ENCODE results near the gene APCDD1. TPM values are rescaled to one million over a fixed set of nuclear protein-coding genes. Genes with fewer than 3 reads are reported as not detected.
A peak's percentile ranks its signal among the peaks of the same experiment; 100 is the strongest.

Gene APCDD1
- total and polyA plus RNA-seq, 2 of the 8 experiments (the other 6 are each of a cell fraction or from before 2014, with no cell fraction given), result 2.6 to 3.6 TPM

DNA sequence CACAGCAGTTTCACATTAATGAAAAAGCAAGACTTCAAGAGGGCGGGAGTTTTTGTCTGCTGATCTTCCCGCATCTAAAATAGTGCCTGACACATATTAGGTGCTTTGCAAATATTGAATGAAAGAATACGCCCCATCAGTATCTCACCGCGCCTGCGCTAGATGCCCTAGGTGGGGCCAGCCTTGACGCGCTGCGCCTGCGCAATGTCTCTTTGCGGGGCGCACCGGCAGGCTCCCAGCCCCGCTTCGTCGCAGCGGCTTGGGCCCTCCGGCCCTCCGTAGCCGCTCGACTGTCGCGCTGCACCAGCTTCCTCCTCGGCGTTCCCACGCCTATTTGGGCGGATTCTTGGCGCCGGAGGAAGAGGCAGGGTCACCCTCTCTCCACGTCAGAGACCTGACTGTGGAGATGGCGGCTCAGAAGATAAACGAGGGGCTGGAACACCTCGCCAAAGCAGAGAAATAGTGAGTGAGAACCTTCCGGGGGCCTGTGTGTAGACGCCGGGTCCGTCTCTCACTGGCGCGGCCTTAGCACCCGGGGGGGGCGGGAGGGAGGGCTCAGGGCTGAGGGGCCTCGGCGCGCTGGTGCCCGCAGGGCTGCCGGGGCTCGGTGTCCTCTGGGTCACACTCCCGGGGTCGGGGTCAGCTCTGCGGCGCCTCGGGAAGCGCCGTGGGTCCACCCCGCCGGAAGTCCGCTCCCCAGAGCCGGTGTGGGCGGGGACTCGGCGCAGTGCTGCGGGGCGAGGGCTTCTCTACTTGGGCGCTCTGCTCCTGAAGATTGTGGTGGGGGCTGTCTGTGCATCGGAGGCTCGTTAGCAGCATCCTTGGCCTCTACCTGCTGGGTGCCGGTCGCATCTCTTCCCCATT is 71.5 kb downstream of the APCDD1 start, which contains the start of gene NAPG:
Gene NAPG (plus strand): TSS at position 331 of the 864 bp plus-strand sequence. CDS start 76 bp downstream, at position 407.
- Histone ChIP-seq H3K27ac (ENCODE audit: low read depth, low read length) (no peak within 1 kb of the TSS), H4K20me1 (replicated peaks in 1 of 2; ENCODE audit: control insufficient read depth in 1 of 2, insufficient read depth in 2 of 2, low read length in 2 of 2) (peaks cover 0 to 6% of the 10 kb centered on the region in 2 experiments), H2AFZ (ENCODE audit: low read length) (peak within 1 kb of the TSS; percentile 93; the same call in 1 of the 2 replicates), H3K36me3 (ENCODE audit: control insufficient read depth in 2 of 4, insufficient read depth in 4 of 4, low read length in 3 of 4) (no peaks in the 10 kb centered on the region), H2BK5ac (ENCODE audit: low read depth, low read length) (peak within 1 kb of the TSS; percentile 24), H2BK120ac (replicated peaks; ENCODE audit: low read depth, low read length) (no peak within 1 kb of the TSS), H3K9ac (replicated peaks in 1 of 4; ENCODE audit: extremely low read depth in 1 of 4, low read depth in 3 of 4, low read length in 3 of 4) (peak within 1 kb of the TSS; percentile 39 to 72 (median 61)), H3K4me2 (ENCODE audit: insufficient read depth in 1 of 2, low read depth in 2 of 2, low read length in 2 of 2) (peak within 1 kb of the TSS; percentile 64 to 93), H3K23me2 (ENCODE audit: low read depth, low read length) (peaks cover 5% of the 10 kb centered on the region; the same call in 1 of the 2 replicates), H2BK15ac (ENCODE audit: low read length) (no peak within 1 kb of the TSS), H2BK12ac (ENCODE audit: low read depth, low read length) (no peak within 1 kb of the TSS), H3K23ac (ENCODE audit: insufficient read length) (no peak within 1 kb of the TSS), H2BK20ac (ENCODE audit: low read length) (no peak within 1 kb of the TSS), H4K5ac (ENCODE audit: insufficient read length, low read depth, low read length) (no peak within 1 kb of the TSS), H3K4me3 (ENCODE audit: extremely low read depth in 1 of 4, insufficient read depth in 2 of 4, low read depth in 3 of 4, low read length in 4 of 4) (peak within 1 kb of the TSS; percentile 79 to 95 (median 90)), H3K79me2 (ENCODE audit: control insufficient read depth in 1 of 2, insufficient read depth in 2 of 2, low read length in 2 of 2) (peaks cover 16 to 46% of the 10 kb centered on the region in 2 experiments), H3K9me3 (ENCODE audit: insufficient read depth in 2 of 2, low read depth in 1 of 2, low read length in 1 of 2) (no peaks in the 10 kb centered on the region), H3K79me1 (ENCODE audit: low read depth, low read length) (peaks cover 7% of the 10 kb centered on the region), H3K18ac (ENCODE audit: extremely low read depth, low read length) (peak within 1 kb of the TSS; percentile 60), H3K4me1 (replicated peaks in 1 of 4; ENCODE audit: control insufficient read depth in 3 of 4, insufficient read depth in 4 of 4, low read length in 3 of 4) (peaks cover 0 to 6% (median 3%) of the 10 kb centered on the region in 4 experiments; a peak in 4 of 7 replicates), H2AK5ac (ENCODE audit: low read depth, low read length) (no peak within 1 kb of the TSS), H3K56ac (replicated peaks; ENCODE audit: insufficient read length, low read depth, low read length) (peak within 1 kb of the TSS; percentile 32), H3K27me3 (replicated peaks in 1 of 4; ENCODE audit: control insufficient read depth in 3 of 4, extremely low read depth in 1 of 4, insufficient read depth in 3 of 4, low read length in 3 of 4) (no peaks in the 10 kb centered on the region), H3K4ac (replicated peaks; ENCODE audit: insufficient read length, low read depth, low read length) (peak within 1 kb of the TSS; percentile 10), H4K8ac (ENCODE audit: extremely low read depth, insufficient read depth, low read length) (peak within 1 kb of the TSS; percentile 73), H3K14ac (ENCODE audit: insufficient read length) (no peak within 1 kb of the TSS), H4K91ac (replicated peaks; ENCODE audit: insufficient read length, low read length) (peak within 1 kb of the TSS; percentile 15)
- WGBS, 2 experiments (ENCODE audit: extremely low coverage in 1 of 2, insufficient coverage in 1 of 2, insufficient read length in 1 of 2, insufficient replicate concordance in 2 of 2, low coverage in 1 of 2, low lambda C conversion rate in 2 of 2, missing lambda C conversion rate in 1 of 2), result 1% methylated on average over 46 of the region's 68 CpGs; no CpG with 5 or more reads in 1 of the 2 experiments
- FAIRE-seq (no peak), DNase-seq (ENCODE audit: low read depth in 1 of 2, low spot score in 2 of 2) (peak; percentile 80 to 88)
- ChIA-PET CTCF (ENCODE audit: partially characterized antibody) (interaction anchor here (0.6 to 1.4 kb wide), 3 partner anchors 336 to 960 kb away, joined by 3 to 5 read pairs (median 3); no protein-coding TSS in a partner anchor), POLR2A (ENCODE audit: partially characterized antibody) (interaction anchor here (0.6 to 1.1 kb wide), 5 partner anchors 11 to 566 kb away, joined by 3 to 4 read pairs (median 3); no protein-coding TSS in a partner anchor)
- TF ChIP-seq YY1 (IDR thresholded peaks at IDR 0.05; ENCODE audit: low read depth, low read length), result 0 out of 2 replicates have a peak, but pooled peaks have one; percentile 9
- no peak for TF ChIP-seq SAP30 (IDR thresholded peaks at IDR 0.05; ENCODE audit: insufficient read depth, insufficient replicate concordance, low read length)
- no peak for TF ChIP-seq CBX5 (IDR thresholded peaks at IDR 0.05; ENCODE audit: low read depth, low read length)
- peak; percentile 43 for TF ChIP-seq KDM4A (IDR thresholded peaks at IDR 0.05; ENCODE audit: low read depth, low read length, severe bottlenecking)

Measured in H1 (cell line).